Mesodermal cell (in vitro differentiated cells): Measurements from ENCODE around the gene PLEKHG5.

ENCODE experiments used
- H3K27ac ChIP-seq: 2 replicates; pipeline ENCODE4 v1.7.0; 2013; ENCODE audit warnings: mild to moderate bottlenecking, low read depth, low read length, moderate library complexity; ENCODE audit not compliant: severe bottlenecking
- H3K36me3 ChIP-seq: 2 replicates; pipeline ENCODE4 v1.7.1; 2013; ENCODE audit warnings: mild to moderate bottlenecking, low read length, moderate library complexity; ENCODE audit not compliant: control insufficient read depth, insufficient read depth
- H3K4me1 ChIP-seq: one replicate; pipeline ENCODE4 v1.7.1; 2013; ENCODE audit warnings: mild to moderate bottlenecking, low read length; ENCODE audit not compliant: insufficient read depth, control insufficient read depth, poor library complexity, severe bottlenecking
- H3K4me3 ChIP-seq: 2 replicates; pipeline ENCODE4 v1.7.0; 2013; ENCODE audit warnings: low read length, control low read depth, mild to moderate bottlenecking; ENCODE audit not compliant: insufficient read depth, poor library complexity, severe bottlenecking; ENCODE audit errors: extremely low read depth
- H3K9me3 ChIP-seq: 2 replicates; pipeline ENCODE4 v1.7.1; 2013; ENCODE audit warnings: mild to moderate bottlenecking, low read length, moderate library complexity; ENCODE audit not compliant: control insufficient read depth
- WGBS, 2 experiments: methylation state at CpG; one replicate each; pipeline ENCODE4 v1.1.5; 2013; ENCODE audit warnings: missing lambda C conversion rate in 2 of 2; ENCODE audit not compliant: insufficient coverage in 2 of 2; 5-methylcytosine and 5-hydroxymethylcytosine counted together

Gene PLEKHG5

GRCh38 chr1:6521536-6521935, 30.1 kb upstream of the PLEKHG5 start:
- H3K36me3 ChIP-seq = peaks cover 25% of the 10 kb centered on the region
- WGBS, 2 experiments = 83 to 84% methylated on average over 4 to 5 of the region's 5 CpGs
- H3K4me1 ChIP-seq = peaks cover 40% of the 10 kb centered on the region
- no peak overlapping the region for H3K27ac ChIP-seq
- no peaks in the 10 kb centered on the region for H3K9me3 ChIP-seq
- H3K4me3 ChIP-seq = no peak overlapping the region

GRCh38 chr1:6519935-6520671, 28.6 kb upstream of the PLEKHG5 start:
- H3K9me3 ChIP-seq = no peaks in the 10 kb centered on the region
- H3K27ac ChIP-seq = peak overlapping the region; percentile 66
- H3K36me3 ChIP-seq = peaks cover 11% of the 10 kb centered on the region
- no peak overlapping the region for H3K4me3 ChIP-seq
- WGBS, 2 experiments = 19 to 22% methylated on average over 12 to 13 of the region's 13 CpGs
- H3K4me1 ChIP-seq = peaks cover 41% of the 10 kb centered on the region

GRCh38 chr1:6519491-6519934, 28.0 kb upstream of the PLEKHG5 start:
- H3K27ac ChIP-seq = peak overlapping the region; percentile 66
- H3K9me3 ChIP-seq = no peaks in the 10 kb centered on the region
- 83 to 84% methylated on average over 9 to 10 of the region's 11 CpGs for WGBS, 2 experiments
- peaks cover 7% of the 10 kb centered on the region for H3K36me3 ChIP-seq
- no peak overlapping the region for H3K4me3 ChIP-seq
- peaks cover 36% of the 10 kb centered on the region for H3K4me1 ChIP-seq

- Histone ChIP-seq H3K9me3 (no peaks in the 10 kb centered on the region), H3K27ac (peak overlapping the region; percentile 79), H3K4me1 (peaks cover 35% of the 10 kb centered on the region), H3K4me3 (no peak overlapping the region), H3K36me3 (no peaks in the 10 kb centered on the region)
- whole genome bisulfite sequencing, 2 experiments = 43 to 67% methylated on average over 3 to 6 of the region's 8 CpGs
Measured at GRCh38 chr1:6517435-6517851, 26.0 kb upstream of the PLEKHG5 start.

- Histone ChIP-seq H3K36me3 (no peaks in the 10 kb centered on the region), H3K4me3 (no peak overlapping the region), H3K9me3 (no peaks in the 10 kb centered on the region), H3K4me1 (peaks cover 28% of the 10 kb centered on the region), H3K27ac (peak overlapping the region; percentile 23)
- 88 to 96% methylated on average over 2 to 3 of the region's 4 CpGs for WGBS, 2 experiments
Measured at GRCh38 chr1:6515771-6516170, 24.3 kb upstream of the PLEKHG5 start.

- no peak overlapping the region for H3K27ac ChIP-seq
- no peak overlapping the region for H3K4me3 ChIP-seq
- WGBS, 2 experiments = 87 to 88% methylated on average over 7 to 8 of the region's 9 CpGs
- peaks cover 12% of the 10 kb centered on the region for H3K4me1 ChIP-seq
- H3K9me3 ChIP-seq = no peaks in the 10 kb centered on the region
- no peaks in the 10 kb centered on the region for H3K36me3 ChIP-seq
Measured at GRCh38 chr1:6513320-6513801, 21.9 kb upstream of the PLEKHG5 start.

GRCh38 chr1:6512908-6513280, 21.4 kb upstream of the PLEKHG5 start:
- H3K4me3 ChIP-seq = no peak overlapping the region
- peaks cover 12% of the 10 kb centered on the region for H3K4me1 ChIP-seq
- H3K27ac ChIP-seq = no peak overlapping the region
- 93% methylated on average over 8 of the region's 8 CpGs for WGBS, 2 experiments
- H3K9me3 ChIP-seq = no peaks in the 10 kb centered on the region
- H3K36me3 ChIP-seq = no peaks in the 10 kb centered on the region

GRCh38 chr1:6512245-6512907, 20.9 kb upstream of the PLEKHG5 start:
- Histone ChIP-seq H3K9me3 (no peaks in the 10 kb centered on the region), H3K36me3 (no peaks in the 10 kb centered on the region), H3K4me1 (peaks cover 12% of the 10 kb centered on the region), H3K27ac (no peak overlapping the region), H3K4me3 (no peak overlapping the region)
- WGBS, 2 experiments = 90 to 94% methylated on average over 11 to 13 of the region's 19 CpGs

- 84 to 85% methylated on average over 15 to 16 of the region's 16 CpGs for WGBS, 2 experiments
Measured at GRCh38 chr1:6511561-6512244, 20.2 kb upstream of the PLEKHG5 start.

GRCh38 chr1:6511056-6511455, 19.6 kb upstream of the PLEKHG5 start:
- 98 to 100% methylated on average over 5 to 6 of the region's 6 CpGs for WGBS, 2 experiments
- Histone ChIP-seq H3K27ac (no peak overlapping the region), H3K4me1 (peaks cover 5% of the 10 kb centered on the region), H3K9me3 (no peaks in the 10 kb centered on the region), H3K4me3 (no peak overlapping the region), H3K36me3 (no peaks in the 10 kb centered on the region)

More at GRCh38 chr1:6511561-6512244, 20.2 kb upstream of the PLEKHG5 start:
- Histone ChIP-seq H3K27ac (no peak overlapping the region), H3K9me3 (no peaks in the 10 kb centered on the region), H3K4me3 (no peak overlapping the region), H3K4me1 (peaks cover 5% of the 10 kb centered on the region), H3K36me3 (no peaks in the 10 kb centered on the region)
